Measurements from ENCODE around the gene GRM2.

The GRM2 gene

DNA sequence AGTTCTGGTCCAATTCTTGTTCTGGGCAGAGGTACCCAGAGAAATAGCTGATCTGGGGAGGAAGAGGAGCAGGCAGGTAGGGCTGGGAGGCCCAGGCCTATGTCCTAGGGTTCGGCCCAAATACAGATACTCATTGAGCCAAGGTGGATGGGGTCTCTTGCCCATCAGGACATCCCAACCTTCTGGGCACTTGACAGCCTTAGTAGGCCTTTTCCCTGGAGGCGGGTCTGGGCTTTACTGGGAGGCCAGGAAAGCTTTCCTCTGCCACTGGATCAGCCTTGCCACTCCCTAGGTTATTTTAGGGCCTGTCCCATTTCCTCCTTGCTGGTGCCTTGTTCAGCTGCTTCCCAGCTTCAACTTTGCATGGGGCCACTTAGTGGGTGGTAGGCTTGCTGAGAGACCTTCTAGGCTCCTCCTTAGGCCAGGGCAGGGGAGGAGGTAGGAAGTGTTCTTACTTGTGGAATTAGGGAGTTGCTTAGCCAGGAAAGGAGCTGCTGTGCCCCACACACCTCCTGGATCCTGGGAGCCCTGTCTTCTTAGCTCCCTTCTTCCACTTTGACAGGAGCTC lies 26.1 kb upstream of the GRM2 start:
- DNase-seq (ENCODE audit: low spot score) = no peak

DNA sequence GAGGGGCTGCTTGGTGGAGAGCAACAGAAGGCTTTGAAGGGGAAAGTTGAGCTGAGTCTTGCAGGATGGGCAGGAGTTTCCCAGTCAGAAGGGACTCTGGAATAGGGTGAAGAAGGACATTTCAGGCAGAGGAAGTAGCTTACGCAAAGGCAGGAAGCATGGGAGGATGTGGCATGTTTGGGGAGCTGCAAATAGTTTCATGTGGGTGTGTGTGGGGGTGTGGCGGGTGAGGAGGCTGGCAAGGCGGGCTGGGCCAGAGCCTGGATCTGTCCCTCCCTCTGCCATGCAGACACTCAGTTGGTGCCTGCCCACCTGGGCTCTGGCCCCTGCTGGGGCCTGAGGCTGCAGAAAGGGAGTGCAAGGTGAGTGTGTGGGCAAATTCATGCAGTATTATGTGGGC lies 25.4 kb upstream of the GRM2 start:
- DNase-seq (ENCODE audit: low spot score) = no peak

- peak; percentile 89 for DNase-seq (ENCODE audit: low spot score)
Observed at GRCh38 chr3:51682079-51682478, 24.8 kb upstream of the GRM2 start.

DNA sequence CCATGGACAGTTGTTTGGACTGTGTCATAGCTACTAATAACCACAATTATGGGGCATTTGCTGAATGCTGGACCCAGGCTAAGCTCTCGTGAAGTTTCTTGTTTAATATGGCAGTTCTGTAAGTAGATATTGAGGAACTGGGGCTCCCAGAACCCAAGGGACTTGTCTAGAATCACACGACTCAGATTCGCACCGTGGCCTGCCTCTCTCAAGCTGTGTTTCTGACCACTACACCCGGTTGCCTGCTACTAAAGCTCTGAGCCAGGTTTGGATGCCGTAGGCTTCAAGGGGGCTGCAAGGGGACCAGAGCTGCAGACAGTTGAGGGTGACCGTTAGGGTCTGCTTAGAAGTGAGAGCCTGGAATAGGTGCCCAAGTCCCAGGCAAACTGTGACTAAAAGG lies 24.3 kb upstream of the GRM2 start:
- DNase-seq (ENCODE audit: low spot score) = no peak

DNA sequence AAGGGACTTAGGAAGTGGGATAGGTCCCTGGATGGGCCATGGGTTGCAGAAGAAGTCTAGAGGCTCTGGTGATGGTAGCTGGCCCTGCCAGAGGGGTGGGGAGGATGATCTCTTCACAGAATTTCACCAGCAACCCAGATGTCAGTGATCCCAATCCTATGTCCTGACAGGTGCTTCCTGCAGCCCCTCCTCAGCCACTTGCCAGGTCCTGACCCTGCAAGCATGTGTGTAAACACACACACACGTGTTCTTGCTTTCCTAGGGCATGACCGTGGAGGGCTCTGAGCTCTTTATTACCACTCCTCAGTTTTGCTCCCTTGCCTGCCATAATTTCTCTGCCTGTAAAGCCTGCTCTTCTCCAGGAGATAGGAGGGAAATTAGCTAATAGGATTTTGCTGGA lies 23.3 kb upstream of the GRM2 start:
- no peak for DNase-seq (ENCODE audit: low spot score)

GRCh38 chr3:51684971-51685751 lies 21.7 kb upstream of the GRM2 start:
- no peak for DNase-seq (ENCODE audit: low spot score)

GRCh38 chr3:51686056-51686455 lies 20.8 kb upstream of the GRM2 start:
- DNase-seq (ENCODE audit: low spot score) = no peak

DNA sequence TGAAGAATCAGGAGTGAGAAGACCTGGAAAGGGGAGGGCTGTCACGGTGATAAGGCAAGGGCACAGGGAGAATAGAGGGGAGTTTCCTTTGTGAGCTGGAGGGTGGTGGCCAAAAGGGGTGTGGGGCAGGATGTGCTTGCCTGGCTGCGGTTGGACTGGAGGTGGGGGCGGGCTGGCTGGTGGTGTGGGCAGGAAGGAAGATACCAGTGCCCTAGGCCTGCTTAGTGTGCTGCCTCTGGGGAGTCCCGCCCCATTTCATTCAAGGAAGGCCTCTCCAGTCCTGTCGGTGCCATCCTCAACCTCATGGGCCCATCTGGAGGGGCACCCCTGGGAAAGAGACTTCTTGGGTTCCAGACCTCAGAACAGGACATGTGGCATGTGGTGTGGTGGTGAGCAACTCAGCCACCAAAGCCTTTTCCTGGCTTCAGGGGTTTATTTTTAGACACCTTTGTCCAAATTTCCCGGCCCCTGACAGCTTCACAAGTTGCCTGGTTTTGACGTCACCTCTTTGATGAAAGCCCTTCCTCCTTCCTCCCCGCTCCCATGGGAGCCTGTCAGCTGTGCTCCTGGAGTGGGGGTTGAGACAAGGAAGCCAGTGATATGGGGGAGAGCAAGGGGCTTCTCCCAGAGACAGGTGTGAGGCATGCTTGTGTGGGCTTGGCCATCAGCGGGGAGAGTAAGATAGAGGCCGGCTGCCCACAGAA lies 20.2 kb upstream of the GRM2 start:
- no peak for DNase-seq (ENCODE audit: low spot score)

DNA sequence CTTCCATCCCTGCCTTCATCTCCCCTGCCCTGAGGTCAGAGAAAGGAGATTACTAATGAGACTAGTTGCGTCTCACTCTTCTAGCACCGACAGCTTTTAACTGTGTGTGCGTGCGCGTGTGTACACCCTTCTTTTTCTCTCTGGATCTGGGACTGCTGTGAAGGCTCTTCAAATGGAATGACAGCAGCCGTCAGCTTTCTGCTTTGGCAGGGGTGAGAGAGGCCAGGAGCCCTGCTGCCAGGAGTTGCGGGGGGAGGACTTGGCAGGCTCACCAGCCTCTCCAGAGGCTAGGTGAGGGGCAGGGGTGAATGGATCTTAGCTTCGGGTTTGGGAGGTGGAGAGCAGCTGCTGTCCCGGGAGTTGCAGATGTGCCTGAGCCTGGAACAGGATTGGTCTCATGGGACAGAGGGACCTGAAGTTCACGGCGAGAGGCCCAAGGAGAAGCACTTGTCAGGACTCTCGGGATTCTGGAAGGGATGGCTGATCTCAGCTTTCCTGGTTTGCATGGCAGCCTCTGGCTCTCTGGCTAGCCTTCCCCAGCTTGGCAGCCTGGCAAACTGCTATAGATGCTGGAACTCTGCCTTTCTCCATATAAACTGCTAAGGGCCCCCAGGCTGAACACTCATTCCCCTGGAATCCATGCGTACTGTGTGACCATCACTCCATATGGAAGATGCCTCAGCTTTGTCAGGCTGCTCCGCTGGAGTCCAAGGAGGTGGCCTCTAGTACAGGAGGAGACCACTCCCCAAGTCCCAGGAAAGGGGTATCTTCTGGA lies 19.2 kb upstream of the GRM2 start:
- no peak for DNase-seq (ENCODE audit: low spot score)

GRCh38 chr3:51688206-51688600 lies 18.7 kb upstream of the GRM2 start:
- DNase-seq (ENCODE audit: low spot score) = no peak

- no peak for DNase-seq (ENCODE audit: low spot score)
Observed at GRCh38 chr3:51691021-51691420, 15.8 kb upstream of the GRM2 start.

DNA sequence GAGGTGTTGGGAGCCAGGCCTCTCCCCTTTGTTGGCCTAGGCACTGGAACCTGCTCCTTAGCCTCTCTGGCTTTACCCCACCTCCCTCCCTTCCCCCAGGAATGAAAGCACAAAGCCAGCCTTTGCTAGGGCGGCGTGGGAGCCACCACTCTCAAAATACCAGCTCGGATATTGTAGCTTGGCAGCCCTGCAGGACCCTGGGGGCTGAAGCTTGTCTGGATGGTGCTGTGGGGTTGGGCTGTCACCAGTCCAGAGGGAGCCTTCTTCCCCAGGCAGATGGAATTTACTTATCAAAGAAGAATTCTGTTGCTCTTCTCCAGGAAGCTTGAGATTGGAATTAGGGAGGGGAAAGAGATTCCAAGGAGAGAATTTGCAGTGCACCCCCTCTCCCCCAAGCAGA lies 14.9 kb upstream of the GRM2 start:
- no peak for DNase-seq (ENCODE audit: low spot score)

- no peak for DNase-seq (ENCODE audit: low spot score)
Observed at GRCh38 chr3:51692980-51693395, 13.9 kb upstream of the GRM2 start.

DNA sequence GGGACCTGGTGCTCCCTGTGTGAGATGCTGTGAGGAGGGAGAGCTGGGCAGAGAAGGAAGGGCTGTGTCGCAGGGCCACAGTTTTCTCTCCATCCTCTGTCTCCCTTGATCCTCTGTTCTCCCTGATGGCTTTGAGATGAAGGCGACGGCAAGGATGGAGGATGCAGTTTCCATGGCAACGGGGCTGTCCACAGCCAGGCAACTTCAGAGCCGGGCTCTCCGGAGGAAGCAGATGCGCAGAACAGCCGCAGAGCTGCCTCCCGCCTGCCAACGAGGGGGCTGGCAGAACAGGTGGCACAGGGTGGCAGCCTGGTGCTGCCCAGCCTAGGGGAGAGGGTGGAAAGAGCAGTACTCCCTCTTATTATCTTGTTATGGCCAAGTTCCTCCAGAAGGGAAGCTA lies 9.9 kb upstream of the GRM2 start:
- DNase-seq (ENCODE audit: low spot score) = no peak

GRCh38 chr3:51698209-51698608 lies 8.7 kb upstream of the GRM2 start:
- DNase-seq (ENCODE audit: low spot score) = no peak

- DNase-seq (ENCODE audit: low spot score) = no peak
Observed at GRCh38 chr3:51700403-51700802, 6.5 kb upstream of the GRM2 start.

DNA sequence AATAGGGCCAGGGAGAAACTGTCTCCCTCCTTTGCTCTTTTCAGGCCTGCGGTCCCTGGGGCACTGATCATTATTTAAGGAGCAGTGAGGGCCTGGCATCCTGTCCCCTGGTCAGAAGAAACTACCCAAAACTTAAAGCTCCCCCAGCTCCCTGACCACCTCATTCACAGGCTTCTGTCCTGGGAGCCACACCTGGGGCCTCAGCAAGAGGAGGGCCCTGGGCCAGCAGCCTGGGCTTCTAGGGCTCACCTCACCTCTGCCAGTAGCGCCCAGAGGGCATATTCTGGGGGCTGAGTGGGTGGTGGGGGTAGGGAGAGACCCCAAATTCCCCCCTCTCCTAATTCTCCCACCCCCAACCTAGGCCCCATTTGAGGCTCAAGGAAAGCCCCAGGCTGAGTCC lies 4.7 kb upstream of the GRM2 start:
- DNase-seq (ENCODE audit: low spot score) = no peak

GRCh38 chr3:51703068-51703760 lies 3.7 kb upstream of the GRM2 start:
- no peak for DNase-seq (ENCODE audit: low spot score)

- no peak for DNase-seq (ENCODE audit: low spot score)
Observed at GRCh38 chr3:51703761-51704510, 2.9 kb upstream of the GRM2 start.

GRCh38 chr3:51704511-51704950 lies 2.3 kb upstream of the GRM2 start:
- DNase-seq (ENCODE audit: low spot score) = no peak
